IPS-18c (cell line): ENCODE results near the gene LETM1.

ENCODE experiments used
- H3K4me3 ChIP-seq: 2 replicates; pipeline ENCODE4 v1.7.0; 2013; ENCODE audit warnings: low read depth, mild to moderate bottlenecking, low read length, moderate library complexity; ENCODE audit not compliant: insufficient read depth
- H3K9me3 ChIP-seq: one replicate; pipeline ENCODE4 v1.6.1; 2013; ENCODE audit warnings: mild to moderate bottlenecking, low read length, moderate library complexity; ENCODE audit not compliant: control insufficient read depth, insufficient read depth

LETM1 gene

DNA sequence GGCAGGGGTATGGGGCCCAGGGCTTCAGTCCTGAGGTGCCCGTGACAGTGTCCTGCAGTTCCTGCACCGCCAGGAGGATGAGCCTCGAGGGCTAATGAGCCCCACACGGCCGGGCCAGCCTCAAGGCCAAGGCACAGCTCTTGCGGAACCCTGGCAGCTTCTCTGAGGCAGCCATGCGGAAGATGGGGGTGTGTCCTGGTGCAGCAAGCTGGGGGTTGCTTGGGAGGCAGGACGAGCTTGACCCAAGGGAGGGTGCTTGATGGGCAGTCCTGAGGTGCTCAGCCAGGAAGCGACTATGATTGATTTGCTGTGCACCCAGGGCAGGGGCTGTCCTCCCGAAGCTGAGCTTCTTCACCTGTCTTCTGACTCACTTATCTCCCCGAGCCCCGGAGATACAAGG lies 72.0 kb downstream of the LETM1 start:
- no peak overlapping the region for H3K4me3 ChIP-seq
- peaks cover 5% of the 10 kb centered on the region for H3K9me3 ChIP-seq

DNA sequence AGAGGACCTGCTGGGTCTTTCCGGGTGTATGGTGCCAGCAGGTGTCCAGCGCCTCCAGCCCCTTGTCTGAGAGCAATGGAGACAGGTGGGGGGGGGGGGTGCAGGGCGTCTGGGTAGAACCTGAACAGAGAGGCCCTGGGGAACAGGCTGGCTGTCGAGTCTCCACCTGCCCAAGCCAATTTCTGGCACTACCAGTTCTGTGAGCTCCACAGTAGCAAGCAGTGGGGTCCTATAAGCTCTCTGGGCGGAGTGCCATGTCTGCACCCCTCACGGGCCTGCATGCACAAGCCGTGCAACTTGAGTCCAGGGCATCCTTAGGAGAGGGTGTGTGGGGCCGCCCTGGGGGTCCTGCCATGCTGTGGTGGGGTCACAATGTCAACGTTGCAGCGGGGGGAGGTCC lies 72.9 kb downstream of the LETM1 start:
- peaks cover 5% of the 10 kb centered on the region for H3K9me3 ChIP-seq
- H3K4me3 ChIP-seq: no peak overlapping the region

DNA sequence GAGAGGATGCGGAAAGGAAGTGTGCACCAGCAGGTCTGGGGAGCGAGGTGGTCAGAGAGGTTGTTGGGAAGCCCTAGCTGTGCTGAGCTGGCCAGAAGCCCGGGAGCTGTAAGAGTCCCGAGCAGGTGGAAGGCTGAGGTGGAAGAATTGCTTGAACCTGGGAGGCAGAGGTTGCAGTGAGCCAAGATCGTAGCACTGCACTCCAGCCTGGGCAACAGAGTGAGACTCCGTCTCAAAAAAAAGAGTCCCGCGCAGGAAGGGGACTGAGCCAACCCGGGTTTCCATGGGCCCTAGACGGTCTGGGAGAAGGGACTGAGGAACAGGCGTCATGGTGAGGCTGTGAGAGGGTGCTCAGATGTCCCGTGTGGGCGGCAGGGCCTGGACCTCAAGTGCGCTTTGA lies 75.5 kb downstream of the LETM1 start:
- Histone ChIP-seq H3K4me3 (no peak overlapping the region), H3K9me3 (peaks cover 2% of the 10 kb centered on the region)

DNA sequence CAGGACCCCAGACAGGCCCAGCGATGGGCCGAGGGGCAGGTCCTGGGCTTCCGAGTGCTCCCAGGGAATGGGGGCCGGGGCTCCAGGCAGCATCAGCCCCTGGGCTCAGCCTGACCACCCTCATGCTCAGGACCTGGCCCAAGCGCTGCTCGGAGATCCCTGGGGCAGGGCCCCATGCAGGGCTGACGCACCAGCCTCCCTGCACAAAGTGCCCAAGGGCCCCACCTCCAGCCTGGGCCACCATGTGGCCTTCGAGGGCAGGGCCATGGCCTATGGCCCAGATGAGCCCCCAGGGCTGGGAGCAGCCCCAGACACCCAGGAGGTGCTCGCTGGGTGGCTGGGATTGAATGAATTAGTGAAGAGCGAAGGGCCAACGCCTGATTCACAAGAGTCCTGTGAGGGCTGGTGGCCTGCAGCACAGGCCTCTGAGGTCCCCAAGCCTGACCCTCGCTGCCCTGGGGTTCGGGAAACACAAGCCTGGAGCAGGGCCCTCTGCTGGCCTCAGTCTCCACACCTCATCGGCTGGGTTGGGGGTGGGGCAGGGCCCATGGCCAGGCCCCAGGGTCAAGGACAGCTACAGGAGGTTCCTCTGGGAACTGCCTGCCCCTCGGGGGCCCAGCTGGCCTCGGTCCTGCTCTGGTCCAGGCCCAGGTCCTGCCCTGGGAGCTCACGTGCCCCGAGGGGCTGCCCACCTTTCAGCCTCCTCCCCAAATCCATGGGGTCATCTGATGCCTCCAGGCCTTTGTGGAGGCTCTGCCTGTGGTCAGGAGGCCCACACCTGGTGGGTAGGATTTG lies 76.2 kb downstream of the LETM1 start:
- peaks cover 2% of the 10 kb centered on the region for H3K9me3 ChIP-seq
- H3K4me3 ChIP-seq: no peak overlapping the region

DNA sequence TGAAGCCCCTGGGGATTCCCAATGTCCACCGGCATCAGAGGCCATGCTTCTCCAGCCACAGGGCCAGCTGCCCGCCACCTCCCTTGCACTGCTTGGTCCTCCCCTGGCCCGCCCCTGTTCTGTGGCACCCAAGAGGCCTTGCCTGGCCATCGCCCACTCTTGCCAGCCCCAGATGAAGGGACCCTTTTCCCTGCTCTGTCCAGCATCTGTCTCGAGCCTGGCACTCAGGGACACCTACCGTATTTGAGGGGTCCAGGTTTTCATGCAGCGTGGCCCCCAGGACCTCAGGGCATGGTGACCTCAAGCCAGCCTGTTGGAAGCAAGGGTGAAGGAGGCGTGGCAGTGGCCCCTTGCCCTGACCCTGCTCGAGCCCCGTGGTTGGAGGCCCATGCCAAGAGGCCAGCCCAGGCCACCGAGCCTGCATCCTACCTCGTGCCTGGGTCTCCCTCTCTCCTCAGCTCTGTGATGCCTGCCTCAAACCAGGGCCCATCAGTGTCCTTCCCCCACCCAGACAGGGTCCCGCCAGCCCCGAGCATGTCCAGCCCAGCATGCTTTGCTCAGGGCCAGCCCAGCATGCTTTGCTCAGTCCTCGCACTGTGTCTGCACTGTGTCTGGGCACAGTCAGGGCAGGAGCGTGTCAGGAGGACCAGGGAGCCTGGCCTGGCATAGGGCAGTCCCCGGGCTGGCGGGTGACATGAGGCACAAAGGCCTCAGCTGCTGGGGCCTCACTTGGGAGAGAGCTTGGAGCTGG lies 77.1 kb downstream of the LETM1 start:
- Histone ChIP-seq H3K9me3 (no peaks in the 10 kb centered on the region), H3K4me3 (no peak overlapping the region; the same call in 1 of the 2 replicates)

DNA sequence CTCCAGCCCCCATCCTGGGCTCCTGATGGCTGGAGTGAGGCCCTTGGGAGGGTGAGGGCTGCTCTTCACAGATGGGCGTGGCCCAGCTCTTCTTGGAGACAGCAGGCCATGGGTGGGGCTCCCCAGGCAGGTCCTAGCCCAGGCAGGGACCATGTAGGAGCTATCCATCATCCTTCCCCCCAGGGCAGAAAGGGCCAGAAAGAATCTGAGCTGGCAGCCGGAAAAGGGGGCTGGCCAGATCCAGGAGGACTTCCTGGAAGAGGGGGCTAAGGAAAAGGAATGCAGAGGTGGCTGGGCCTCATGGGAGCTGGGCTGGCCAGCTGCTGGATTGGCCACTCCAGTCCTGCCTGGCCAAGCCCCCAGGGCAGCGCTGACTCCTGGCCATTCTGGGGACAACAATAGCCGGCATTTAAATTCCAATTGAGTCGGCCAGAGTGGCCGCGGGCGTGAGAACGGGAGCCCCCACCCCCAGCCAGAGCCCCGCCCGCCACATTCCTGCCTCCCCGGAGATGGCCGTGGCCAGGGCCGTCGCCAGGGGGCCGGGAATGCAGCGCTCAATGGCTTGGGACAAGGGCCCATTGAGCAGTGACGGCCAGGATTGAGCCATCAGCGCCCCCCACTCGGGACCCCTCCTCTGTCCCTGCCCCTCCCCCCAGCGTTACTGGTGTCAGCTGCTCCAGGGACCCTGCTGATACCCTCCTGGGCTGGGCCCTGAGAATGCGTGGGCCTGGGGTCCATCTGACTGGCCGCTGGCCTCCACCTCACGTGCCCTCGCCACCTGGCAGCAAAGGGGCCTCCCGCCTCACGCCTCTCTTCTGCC lies 77.9 kb downstream of the LETM1 start:
- Histone ChIP-seq H3K9me3 (no peaks in the 10 kb centered on the region), H3K4me3 (peak overlapping the region; percentile 29; the same call in 1 of the 2 replicates)

DNA sequence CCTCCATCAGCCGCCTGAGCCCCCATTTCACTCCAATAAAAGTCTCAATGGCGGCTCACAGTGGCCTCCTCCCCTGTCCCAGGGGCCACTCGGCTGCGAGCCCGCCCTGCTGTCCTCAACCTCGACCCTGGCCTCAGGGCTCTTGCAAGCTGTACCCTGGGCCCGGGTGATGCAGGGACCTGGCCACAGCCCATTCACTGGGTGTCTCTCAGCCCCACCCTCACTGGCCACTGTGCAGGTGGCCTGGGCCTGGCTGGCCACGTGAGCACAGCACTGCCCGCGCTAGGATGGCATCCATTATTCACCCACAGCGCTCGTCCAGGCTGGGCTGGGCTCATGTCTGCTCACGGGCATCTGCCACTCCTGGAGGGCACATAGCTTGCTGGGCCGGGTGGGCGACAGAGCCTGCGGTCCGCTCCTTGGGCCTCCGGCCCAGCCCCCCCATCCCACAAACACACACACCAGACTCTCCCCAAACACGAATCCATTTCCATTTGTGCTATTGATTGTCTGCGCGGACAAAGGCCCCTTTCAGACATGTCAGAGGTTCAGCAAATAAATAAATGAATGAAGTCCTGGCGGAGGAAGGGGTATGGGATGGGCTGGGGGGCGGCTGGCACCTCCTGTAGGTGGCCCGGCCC lies 79.3 kb downstream of the LETM1 start:
- H3K4me3 ChIP-seq: no peak overlapping the region
- no peaks in the 10 kb centered on the region for H3K9me3 ChIP-seq

DNA sequence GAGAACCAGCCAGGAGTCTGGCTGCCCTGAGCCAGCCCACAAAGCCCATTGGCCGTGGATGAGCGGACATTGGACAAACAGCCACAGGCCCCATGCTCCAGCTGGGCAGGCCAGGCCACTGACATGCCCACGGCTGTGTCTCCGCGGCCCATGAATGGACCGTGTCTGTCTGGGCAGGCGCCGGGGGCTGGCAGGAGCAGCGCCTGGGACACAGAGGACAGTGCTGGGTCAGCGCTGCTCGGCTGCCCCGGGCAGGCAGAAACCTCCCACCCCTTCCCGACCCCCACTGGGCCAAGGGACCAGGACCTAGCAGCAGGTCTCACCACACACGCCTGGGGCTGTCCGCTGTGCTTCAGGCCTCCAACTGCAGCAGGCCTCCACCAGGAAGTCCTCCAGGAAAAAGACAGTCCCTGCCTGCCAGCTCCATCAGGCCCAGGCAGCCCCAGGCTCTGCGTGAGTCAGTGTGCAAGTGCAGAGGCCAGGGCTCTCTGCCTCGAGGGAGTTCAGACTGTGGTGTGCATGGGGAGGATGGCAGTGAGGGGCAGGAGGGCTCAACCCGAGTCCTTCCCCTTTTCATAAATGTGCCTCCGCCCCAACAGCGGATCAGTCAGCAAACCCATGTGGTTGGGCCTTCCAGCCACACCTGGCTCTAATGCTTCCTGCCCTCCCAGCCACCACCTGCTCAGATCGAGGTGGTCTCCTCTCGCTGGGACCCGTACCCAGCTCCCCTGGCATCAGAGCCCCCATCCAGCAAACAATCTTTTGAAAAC lies 80.0 kb downstream of the LETM1 start:
- no peak overlapping the region for H3K4me3 ChIP-seq
- H3K9me3 ChIP-seq: no peaks in the 10 kb centered on the region

DNA sequence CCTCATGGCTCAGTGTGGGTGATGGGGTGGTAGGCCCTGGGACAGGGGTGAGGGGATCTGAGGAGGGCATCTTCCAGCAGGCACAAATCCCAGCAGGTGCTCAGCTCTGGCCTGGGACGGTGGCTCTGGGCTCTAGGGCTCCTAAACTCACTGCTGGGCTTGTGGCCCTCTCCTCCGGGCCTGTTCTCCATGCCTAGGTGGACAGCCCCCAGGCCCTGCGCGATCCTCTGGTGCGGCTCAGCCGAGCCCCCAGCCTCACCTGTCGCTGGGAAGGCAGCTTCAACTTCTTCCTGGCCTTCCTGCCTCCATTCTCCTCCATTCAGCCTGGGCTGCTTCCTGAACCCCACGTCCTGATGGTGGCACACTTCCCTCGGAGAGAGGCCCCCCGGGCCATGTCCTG lies 82.2 kb downstream of the LETM1 start:
- H3K9me3 ChIP-seq: no peaks in the 10 kb centered on the region
- no peak overlapping the region for H3K4me3 ChIP-seq

DNA sequence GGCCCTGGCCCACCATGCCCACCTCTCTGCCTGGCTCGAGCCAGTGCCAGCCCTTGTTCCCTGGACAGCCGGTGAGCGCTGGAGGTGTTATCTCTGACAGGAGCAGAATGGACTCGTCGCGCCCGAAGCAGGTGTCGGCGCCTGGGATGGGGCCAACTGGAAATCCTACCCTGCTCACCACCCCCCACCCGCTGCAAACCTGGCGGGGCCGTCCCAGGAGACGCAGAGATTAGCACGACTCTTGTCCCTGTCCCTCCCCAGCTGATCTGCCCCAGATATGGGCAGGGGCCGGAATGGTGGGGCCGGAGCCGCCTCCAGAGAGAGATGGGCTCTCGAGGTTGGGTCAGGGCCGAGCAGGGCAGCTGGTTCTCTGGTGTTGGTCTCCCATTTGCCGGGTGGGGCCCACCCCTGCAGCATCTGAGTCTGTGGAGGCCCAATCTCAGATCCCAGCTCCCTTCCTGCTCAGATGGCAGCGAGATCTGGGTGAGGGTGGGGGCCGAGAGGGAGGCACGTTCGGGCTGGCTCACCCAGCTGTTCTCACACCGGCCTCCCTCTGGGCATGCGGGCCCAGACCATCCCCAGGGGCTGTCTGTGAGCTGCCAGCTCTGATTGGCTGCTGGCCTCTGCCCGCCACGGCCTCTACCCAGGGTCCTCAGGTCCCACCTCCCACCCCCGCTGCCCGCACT lies 83.0 kb downstream of the LETM1 start:
- Histone ChIP-seq H3K9me3 (no peaks in the 10 kb centered on the region), H3K4me3 (no peak overlapping the region)

DNA sequence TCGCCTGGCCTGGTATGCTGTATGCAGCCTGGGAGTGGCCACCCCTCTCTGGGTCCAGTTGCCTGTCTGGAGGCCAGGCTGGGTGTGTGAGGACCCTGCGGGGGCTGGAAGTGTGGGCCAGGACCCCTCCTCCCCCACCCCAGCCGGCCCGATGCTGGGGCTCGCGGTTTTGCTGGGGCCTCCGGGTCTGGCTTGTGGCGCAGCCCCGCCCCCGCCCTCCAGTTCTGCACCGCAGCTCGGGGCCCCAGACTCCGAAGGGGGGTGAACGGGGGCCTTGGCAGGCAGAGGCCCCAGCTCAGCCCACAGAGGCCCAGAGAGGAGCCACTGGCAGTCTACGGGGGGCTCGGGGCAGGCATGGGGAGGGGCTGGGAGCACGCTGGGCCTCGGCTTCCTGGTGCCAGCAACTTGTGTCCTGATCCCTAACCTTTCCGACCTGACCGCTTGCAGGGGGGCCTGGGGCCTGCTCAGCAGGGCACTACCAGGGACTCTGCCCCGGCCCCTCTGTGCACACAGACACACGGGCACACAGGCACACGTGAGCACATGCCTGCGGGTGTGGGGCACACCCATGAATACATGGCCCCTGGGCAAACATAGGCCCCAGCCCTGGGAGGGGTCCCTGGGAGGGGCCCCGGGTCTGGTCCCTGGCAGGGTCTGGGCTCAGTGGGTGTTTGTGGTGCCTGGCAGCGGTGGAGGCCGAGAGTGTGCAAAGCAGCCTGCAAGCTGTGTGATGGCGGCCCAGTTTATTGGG lies 84.2 kb downstream of the LETM1 start:
- no peaks in the 10 kb centered on the region for H3K9me3 ChIP-seq
- H3K4me3 ChIP-seq: no peak overlapping the region

DNA sequence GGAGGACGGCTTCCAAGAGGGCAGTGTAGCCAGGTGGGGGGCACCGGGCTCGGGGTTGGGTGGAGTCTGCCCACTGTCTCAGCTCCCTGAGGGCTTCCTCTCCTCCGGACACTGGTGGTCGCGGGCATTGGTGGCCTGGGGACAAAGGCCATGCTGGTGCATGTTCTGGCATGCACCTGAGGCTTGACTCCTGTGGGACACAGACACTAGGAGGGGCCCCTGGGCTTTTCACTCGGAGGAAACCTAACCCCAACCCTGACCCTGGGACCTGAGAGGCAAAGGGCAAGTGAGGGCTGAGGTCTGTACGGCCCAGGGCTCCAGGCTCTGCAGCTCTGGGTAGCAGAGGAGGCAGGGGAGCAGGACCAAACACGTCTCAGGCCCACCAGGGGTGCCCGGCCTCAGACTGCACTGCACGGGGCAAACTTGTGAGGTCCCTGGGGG lies 85.1 kb downstream of the LETM1 start:
- Histone ChIP-seq H3K9me3 (no peaks in the 10 kb centered on the region), H3K4me3 (no peak overlapping the region)

DNA sequence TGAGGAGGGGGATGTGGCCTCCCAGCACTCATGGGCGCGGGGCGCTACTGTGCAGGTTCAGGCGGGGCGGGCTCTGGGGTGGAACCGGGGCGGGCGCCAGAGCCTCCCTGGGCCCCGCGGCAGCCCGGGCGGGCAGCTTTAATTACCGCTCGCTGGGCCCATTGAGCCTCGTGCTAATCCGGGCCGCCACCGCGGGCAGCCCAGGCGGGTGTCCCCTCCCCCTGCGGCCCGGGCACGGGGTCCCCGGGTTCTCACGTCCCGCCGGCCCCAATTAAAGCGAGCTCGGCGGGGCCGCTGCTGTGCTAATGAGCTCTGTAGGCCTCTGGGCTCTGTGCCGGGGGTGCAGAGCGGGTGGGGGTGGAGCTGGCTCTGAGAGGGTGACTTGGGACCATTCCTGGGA lies 85.7 kb downstream of the LETM1 start:
- Histone ChIP-seq H3K9me3 (no peaks in the 10 kb centered on the region), H3K4me3 (no peak overlapping the region)

DNA sequence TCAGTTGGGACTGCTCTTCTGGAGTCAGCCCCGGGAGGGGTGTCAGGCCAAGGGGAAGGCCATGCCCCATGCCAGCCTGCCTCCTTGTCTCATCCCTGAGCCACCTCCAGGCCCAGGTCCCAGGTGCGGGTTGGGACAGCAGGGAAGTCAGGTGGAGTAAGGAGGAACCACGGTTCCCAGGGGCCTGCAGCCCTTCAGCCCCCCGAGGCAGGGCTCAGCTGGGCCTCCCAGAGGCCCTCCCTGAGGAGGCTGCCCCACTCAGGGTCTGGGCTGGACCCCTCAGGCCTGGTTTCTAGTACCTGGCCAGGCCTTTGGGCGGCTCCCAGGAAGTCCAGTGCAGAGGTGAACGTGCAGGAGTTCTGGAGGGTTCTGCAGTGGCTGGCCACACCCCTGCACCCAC lies 86.3 kb downstream of the LETM1 start:
- Histone ChIP-seq H3K4me3 (no peak overlapping the region), H3K9me3 (no peaks in the 10 kb centered on the region)

DNA sequence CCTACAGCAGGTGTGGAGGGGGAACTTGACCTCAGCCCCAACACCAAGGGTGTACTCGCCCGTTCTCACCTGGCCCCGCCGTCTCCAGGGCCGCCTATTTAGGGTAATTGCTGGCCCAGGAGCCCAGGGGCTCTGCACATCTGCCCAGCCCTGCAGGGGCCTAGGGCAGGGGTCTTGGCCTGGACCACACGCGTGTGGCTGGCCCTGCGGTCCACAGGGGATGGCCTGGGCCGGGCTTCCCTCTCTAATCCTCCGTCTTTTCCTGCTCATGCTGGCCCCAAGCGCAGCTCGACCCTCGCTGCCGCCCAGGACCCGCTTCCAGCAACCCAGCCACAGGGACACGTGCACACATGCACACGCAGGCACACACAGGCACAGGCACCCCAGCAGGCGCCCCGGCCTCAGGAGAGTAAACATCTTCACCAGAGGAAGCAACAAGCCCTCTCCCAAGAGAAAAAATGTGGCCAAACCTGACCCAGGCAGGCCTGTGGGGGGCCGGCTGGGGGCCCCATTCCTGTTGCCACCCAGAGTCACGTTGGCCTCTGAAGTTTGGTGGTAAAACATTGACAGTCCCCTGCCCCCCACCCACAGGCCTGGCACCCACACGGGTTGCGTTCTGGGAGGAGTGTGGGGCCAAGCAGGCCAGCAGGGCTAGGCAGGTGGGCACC lies 87.5 kb downstream of the LETM1 start:
- no peaks in the 10 kb centered on the region for H3K9me3 ChIP-seq
- peak overlapping the region; percentile 16 for H3K4me3 ChIP-seq
